T follicular helper cell (primary cell): ENCODE data around the gene SLC27A5.
"Not testable (repeated sequence)": the region's sequence is repeated elsewhere in the genome, so short reads cannot be mapped to it uniquely, and the experiment has no call there.

Experiments used
- DNase-seq: peaks from one replicate; pipeline ENCODE4 v3.0.0-alpha.2; 2020; ENCODE audit warnings: low read depth

The SLC27A5 gene

DNA sequence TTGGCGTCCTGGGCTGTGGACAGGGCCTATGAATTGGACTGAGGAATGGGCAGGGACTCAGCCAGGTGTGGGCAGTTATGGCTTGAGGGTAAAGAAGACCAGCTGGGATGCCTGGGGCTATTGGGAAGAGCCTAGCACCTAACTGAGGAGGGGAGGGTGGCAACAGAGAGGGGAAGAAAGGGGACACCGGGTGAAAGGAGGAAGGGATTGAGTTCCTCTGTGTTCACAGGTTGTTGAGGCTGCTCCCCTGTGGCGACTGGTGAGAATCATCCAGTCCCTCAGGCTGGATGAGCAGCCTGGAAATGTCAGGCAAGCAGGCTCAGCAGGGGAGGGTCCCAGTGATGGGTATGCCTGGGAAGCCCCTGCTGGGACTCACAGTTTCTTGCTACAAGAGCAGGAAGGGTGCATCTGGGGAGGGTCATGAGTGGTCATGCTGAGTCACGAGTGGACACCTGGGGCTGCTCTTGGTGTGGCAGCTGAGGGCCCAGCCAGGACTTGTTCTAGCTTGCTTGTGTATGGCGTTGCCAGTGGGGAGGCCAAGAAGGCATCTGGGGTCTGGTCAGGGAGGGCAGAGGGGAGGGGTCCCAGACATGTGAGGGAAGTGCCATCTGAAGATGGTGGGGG lies 43.5 kb downstream of the SLC27A5 start:
- no peak for DNase-seq

DNA sequence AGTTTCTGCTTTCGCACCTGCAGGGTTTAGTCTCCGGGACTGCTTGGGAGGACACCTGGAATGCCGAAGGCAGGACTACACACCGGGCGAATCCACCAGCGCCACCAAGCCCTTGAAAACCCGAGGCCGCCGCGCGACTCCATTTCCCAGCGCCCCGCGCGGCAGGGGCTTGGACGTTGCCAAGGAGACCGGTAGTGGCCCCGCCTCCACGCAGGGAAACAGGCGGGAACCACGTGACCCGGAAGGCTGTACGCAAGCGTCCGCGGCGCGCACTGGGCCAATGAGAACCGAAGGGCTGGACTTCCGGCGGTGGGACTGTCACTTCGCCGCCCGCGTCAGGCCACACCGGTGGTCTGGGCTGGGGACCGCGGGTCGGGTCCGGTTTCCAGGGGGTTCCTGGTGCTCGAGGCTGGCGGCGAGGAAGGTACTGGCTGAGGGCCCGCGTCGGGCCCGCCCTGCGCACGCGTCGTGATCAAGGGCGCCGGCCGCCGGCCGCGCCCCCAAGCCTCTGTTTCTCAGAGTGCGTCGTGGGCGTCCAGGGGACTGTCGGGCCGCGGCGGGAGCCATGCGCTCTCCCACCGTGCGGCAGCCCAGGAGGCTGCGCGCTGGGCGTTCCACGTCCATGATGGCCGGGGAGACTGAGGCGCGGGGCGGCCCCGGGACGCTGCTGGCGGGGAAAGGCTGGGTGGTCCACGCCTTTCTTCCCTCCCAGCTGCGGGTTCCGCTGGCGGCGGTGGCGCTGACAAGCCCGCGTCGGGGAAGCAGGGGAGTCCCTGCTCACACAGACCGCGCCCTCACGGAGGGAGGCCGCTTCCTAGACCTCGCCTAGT lies 44.8 kb downstream of the SLC27A5 start, which contains the start of gene ZNF324:
TSS of gene ZNF324 (plus strand) at position 321 of the 830 bp plus-strand sequence. CDS start 2,106 bp downstream, outside the sequence.
- peak; percentile 96 for DNase-seq

DNA sequence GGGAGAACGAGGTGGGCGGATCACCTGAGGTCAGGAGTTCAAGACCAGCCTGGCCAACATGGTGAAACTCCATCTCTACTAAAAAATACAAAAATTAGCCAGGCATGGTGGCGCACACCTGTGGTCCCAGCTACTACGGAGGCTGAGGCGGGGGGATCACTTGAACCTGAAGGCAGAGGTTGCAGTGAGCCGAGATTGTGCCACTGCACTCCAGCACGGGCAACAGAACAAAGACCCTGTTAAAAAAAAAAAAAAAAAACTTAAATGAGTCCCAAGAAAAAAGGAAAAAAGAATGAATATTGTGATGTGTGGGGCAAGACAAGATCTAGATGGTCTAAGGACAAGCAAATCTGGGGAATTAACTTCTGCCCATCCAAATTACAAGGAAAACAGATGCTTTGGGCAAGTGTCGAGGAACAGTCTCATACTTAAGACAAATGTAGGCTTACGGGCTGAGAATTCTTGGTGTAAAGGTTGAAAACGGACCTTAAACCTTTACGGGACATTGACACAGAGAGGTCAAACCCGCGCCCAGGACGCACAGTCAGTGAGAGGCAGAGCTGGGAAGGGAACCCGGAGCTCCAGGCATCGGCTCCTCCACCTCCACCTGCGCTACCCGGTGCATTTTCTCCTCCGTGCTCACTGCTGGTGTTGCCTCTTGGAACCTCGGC lies 45.6 kb downstream of the SLC27A5 start:
- DNase-seq, result no peak

DNA sequence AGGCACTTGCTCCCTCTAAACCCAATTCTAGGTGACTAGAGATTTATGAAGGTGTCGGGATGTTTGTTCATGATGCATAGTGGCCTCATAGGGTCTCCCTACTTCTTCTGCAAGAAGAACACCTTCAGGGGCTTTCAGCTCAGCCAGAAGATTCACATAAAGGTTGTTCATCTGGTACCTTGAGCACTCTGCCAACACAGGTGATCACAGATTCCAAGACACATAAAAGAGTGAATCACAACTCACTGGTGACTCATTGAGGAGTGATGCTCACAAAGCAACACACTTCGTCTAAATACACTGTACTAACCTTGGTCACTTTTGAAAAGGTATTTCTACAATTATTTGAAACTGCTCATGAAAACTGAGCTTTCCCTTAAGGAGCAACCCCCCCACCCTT lies 51.8 kb downstream of the SLC27A5 start:
- DNase-seq, result no peak

DNA sequence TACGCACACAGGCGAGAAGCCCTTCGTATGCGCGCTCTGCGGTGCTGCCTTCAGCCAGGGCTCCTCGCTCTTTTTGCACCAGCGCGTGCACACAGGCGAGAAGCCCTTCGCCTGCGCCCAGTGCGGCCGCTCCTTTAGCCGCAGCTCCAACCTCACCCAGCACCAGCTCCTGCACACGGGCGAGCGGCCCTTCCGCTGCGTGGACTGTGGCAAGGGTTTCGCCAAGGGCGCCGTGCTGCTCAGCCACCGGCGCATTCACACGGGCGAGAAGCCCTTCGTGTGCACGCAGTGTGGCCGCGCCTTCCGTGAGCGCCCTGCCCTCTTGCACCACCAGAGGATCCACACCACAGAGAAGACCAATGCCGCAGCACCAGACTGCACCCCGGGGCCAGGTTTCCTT lies 55.7 kb downstream of the SLC27A5 start:
- DNase-seq, result no peak

DNA sequence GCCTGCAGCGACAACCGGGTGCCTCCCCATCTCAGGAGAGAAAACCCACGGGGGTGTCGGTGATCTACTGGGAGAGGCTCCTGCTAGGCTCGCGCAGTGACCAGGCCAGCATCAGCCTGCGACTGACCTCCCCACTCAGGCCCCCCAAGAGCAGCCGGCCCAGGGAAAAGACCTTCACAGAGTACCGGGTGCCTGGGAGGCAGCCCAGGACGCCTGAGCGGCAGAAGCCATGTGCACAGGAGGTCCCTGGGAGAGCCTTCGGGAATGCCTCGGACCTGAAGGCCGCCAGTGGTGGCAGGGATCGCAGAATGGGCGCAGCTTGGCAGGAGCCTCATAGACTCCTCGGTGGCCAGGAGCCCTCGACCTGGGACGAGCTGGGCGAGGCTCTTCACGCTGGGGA lies 56.5 kb downstream of the SLC27A5 start:
- DNase-seq, result no peak

DNA sequence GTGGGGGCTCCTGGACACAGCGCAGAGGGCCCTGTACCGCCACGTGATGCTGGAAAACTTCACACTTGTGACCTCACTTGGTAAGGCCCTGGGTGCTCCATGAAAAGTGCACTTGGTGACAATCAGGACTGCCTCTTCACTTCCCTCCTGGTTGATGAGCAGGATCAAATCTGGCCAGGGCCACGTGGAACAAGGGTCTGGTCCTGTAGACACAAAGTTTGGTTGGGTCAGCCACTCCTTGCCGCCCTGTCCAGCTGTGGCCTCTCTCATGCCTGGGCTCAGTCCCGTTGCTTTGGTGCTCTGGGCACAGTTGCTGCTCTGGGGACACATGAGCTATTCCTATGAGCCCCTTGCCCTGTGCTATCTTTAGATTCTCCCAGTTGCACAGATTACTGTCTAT lies 58.0 kb downstream of the SLC27A5 start:
- DNase-seq, result no peak

DNA sequence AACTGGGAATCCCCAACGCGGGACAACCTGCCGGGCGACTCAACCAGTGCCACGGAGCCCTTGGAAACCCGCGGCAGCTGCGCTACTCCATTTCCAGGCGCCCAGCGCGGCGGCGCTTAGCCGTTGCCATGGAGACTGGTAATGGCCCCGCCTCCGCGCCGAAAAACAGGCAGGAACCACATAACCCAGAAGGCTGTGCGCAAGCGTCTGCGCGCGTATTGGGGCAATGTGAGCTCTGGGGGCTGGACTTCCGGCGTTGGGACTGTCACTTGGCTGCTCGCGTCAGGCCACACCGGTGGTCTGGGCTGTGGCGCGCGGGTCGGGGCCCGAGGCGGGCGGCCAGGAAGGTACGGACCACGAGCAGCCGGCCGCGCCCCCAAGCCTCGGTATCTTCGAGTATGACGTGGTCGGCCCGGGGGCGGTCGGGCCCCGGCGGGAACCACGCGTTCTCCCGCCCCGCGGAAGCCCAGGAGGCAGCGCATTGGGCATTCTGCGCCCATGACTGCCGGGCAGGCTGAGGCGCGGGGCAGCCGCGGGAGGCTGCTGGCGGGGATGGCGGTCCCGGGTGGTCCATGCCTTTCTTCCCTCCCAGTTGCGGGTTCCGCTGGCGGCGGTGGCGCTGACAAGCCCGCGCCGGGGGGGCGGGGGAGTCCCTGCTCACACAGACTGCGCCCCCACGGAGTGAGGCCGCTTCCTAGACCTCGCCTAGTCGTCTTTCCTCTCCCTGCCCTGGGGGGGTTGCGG lies 60.3 kb downstream of the SLC27A5 start, which contains the start of gene ZNF324B:
TSS of gene ZNF324B (plus strand) at position 265 of the 744 bp plus-strand sequence. CDS start 2,080 bp downstream, outside the sequence.
- peak; percentile 95 for DNase-seq

DNA sequence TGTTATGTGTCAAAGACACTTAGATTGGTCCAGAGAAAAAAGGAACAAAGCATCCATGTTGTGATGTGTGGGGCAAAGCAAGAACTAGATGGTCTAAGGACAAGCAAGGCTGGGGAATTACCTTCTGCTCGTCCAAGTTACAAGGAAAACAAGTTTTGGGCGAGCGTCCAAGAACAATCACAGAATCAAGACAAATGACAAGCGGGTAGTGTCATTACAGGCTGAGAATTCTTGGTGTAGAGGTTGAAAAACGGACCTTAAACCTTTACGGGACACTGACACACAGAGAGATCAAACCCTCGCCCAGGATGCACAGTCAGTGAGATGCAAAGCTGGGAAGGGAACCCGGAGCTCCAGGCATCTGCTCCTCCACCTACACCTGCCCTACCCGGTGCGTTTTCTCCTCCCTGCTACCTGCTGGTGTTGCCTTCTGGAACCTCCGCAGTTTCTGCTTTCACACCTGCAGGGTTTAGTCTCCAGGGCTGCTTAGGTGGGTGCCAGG lies 60.9 kb downstream of the SLC27A5 start:
- DNase-seq, result no peak

DNA sequence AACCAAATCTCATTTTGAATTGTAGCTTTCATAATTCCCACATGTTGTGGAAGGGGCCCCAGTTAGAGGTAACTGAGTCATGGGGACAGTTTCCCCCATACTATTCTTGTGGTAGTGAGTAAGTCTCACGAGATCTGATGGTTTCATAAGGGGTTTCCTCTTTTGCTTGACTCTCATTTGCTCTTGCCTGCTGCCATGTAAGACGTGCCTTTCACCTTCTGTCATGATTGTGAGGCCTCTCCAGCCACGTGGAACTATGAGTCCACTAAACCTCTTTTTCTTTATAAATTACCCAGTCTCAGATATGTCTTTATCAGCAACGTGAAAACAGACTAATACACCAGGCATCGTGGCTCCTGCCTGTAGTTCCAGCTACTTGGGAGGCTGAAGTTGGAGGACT lies 61.8 kb downstream of the SLC27A5 start:
- not testable (repeated sequence) for DNase-seq

DNA sequence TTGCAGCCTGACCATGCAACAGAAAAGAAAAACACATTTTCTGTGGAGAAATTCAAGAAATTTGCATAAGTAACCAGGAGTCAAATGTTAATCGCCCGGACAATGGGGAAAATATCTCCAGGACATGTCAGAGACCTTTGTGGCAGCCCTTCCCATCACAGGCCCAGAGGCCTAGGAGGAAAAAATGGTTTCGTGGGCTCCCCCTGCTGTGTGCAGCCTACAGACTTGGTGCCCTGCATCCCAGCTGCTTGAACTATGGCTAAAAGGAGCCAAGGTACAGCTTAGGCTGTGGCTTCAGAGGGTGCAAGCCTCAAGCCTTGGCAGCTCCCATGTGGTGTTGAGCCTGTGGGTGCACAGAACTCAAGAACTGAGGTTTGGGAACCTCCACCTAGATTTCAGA lies 62.9 kb downstream of the SLC27A5 start:
- not testable (repeated sequence) for DNase-seq
